HG02610 (cell line): Measurements from ENCODE around the gene ZNF423.

Experiments used
- ATAC-seq: cut with Tn5 transposase; IDR thresholded peaks from one replicate; pipeline ENCODE4 v1.9.1; 2021; ENCODE audit warnings: mild to moderate bottlenecking, moderate library complexity; ENCODE audit not compliant: unreplicated experiment

Gene ZNF423

DNA sequence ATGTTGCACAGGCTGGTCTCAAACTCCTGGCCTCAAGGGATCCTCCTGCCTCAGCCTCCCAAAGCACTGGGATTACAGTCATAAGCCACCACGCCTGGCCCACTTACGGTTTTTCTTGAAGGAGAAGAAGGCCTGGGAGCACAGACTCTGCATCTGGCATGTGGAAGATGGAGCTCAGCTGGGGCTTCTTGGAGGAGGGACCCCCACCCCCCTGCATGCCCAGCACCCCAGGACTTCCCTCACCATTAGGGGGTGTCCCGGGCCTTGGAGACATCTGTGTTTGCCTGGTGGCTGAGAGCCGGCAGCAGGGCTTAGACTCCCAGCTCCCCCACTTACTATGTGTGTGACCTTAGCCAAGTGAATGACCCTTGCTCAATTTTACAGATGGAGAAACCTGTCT, 204.7 kb downstream of the ZNF423 start:
- no peak for ATAC-seq

DNA sequence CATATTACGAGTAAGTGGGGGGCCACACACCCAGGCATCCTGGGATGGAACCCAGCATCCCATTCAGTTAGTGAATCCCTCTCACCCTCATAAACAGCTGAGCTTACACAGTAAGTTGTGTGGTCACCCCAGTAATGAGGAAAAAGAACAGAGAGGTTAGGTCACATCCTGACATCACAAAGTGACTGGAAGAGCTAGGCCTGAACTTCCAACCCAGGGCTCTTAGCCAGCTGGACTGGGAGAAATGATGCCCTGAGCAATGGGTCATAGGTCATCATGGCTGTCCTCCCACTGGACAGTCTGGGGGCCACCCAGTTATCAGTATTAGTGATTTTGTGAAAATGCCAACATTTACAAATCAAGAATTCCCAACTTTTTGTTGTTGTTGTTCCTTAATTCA, 205.3 kb downstream of the ZNF423 start:
- ATAC-seq, result no peak

DNA sequence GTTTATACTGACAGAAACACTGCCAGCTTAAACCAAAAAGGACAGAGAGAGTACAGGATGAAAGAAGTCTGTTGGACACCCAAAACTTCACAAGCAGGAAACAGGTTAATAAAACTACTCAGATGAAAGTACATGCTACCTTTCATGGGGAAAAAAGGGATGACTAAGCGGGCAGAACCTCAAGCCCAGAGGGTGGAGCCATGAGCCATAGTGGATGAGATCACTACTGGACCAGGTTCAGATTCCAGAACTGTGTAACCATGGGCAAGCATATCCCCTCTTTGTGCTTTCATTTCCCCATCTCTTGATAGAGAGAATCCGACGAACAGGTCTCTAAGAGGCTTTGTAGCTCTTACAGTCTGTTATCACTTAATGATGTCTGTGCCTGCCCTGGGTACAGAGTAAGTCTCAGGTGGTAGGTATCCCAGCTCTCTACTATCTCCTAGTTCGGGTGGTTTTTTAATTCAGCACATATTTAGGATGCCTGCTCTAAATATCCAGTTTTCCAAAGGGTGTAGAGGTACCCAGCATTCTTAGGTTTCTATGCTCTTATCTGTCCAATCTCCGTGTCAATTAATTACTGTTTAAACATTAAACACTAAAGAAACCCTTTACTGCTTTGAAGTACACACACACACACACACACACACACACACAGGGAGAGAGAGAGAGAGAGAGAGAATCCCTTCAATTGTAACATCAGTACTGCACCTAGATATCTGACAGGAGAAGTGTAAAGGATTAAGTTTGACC, 206.7 kb downstream of the ZNF423 start:
- no peak for ATAC-seq

DNA sequence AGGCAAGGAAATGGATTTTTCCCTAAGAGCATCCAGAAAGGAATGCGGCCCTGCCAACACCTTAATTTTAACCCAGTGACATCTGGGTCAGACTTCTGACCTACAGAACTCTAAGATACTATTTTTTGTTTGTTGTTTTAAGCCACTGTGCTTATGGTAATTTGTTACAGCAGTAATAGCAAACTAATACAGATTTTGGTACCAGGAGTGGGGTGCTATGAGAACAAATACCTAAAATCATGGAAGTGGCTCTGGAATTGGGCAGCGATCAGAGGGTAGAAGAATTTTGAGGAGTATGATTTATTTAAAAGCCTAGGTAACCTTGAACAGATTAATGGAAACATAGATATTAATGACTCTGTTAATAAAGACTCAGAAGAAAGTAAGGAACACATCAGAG, 208.2 kb downstream of the ZNF423 start:
- no peak for ATAC-seq

DNA sequence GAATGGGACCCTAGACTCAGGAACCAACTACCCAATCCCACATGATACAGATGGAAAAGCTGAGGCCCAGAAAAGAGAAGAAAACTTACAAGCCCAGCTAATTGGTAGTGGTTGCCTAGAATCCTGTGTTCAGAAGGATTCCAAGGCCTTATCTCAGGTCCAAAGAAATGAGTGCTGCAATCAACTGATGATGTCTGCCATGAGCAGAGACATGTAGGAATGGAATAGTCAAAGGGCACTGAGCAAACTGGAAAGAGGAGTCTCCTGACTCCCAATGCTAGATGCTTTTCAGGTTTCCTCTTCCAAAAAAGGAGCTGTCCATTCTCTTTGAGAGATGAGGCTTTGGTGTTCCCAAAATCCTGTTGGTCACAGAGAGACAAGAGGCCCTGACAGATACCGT, 210.6 kb downstream of the ZNF423 start:
- ATAC-seq, result no peak

DNA sequence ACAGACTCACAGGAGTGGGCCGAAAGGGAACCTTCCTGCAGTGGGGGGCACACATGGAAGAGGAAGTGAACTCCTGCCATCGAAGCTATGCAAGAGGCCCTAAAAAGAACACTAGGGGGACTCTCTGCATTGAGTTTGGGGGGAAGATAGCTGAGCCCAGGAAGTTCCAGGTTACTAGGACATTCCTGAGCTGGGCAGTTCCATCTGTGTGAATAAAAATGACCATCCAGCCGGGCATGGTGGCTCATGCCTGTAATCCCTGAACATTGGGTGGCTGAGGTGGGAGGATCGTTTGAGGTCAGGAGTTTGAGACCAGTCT, 211.8 kb downstream of the ZNF423 start:
- no peak for ATAC-seq

DNA sequence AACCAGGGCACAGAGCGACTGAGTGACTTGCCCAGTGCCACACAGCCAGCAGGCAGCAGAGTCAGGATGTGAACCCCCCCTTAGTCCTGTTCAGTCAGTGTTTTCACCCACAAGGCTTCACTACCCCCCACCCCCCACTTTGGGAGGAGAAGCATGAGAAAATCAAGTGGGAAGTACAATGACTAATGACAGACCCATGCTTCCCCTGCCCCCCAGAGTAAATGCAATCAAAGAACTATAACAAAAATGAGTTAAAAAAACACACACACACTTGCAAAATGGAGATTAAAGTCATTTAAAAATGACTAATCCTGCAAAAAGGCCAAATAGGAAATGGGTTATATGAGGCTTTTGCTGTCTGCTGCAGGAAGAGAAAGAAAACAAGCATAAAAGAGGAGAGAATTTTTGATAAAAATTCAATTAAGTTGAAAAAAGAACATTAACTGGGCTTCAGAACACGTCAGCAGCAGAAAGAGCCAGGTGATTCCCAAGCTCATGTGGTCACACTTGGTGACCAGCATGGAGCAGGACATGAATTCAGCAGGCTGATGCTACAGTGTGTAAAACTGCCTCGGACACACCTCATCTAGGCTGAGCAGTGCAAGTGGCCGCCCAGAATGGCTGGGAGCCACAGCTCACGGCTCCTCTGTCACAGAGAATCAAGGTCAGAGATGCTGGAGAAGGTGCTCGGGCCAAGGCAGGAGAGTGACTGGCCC, 212.3 kb downstream of the ZNF423 start:
- ATAC-seq, result no peak

DNA sequence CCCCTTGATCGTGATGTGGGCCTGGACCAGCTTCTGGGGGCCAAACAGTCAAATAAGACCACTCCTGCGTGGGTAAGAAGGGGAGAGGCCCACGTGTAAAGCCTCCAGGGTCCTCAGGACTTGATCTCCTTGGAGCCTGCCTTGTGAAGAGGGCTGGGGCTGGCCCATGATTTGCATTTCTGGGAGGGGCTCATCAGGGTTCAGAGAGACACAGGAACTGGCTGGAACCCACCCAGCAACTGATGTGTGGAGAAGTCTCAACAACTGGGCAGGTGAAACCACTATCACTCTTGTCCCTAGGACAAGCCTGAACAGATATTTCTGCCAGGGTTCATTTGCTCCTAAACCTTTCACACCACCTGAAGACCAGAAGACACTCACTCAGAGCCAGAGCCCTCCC, 214.7 kb downstream of the ZNF423 start:
- no peak for ATAC-seq

DNA sequence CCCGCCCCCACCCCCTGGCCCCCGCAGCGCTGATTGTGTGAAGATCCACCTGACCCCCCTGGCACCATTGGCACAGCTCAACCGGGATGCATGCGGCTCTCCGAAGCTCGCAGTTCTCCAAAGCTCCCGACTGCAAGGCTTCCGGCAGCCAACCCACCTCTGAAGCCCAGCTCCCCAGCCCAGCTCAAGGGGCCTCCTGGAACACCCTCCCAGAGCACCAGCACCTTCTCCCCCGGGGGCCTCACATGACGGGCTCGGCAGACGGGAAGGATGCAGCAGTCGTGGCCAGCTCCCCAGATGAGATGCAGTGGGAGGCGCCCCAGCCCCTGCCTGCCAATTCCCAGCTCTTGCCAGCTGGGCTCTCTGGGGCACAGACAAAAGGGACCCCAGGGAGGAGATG, 215.3 kb downstream of the ZNF423 start:
- no peak for ATAC-seq

DNA sequence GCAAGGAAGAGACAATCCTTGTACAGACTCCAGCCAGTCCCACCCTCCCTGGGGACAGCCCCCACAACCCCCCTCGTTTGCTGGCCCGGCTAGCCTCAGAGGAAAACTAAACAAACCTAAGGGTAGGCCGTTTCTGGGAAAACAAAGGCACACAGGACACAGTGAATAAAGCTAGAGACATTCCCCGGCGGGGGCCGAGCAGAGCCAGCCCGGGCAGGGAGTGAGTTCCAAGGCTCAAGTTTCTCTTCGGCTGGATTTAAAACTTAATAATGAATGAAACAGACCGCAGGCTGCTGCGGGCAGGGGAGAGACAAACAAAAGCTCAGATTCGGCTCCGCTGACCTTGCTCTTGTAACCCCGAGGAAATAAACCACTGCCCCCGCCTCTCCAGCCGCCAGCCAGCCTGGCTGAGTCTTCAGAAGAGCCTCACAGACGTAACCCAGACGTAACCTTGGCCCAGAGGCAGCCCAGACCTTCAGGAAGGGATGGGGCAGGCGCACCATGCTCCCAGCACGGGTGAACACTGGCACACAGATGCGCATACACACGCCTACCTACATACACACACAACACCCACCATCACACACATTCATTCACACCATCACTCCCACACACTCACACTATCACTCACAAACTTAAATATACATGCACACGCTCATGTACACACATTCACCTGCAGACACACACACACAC, 216.0 kb downstream of the ZNF423 start:
- ATAC-seq, result no peak

DNA sequence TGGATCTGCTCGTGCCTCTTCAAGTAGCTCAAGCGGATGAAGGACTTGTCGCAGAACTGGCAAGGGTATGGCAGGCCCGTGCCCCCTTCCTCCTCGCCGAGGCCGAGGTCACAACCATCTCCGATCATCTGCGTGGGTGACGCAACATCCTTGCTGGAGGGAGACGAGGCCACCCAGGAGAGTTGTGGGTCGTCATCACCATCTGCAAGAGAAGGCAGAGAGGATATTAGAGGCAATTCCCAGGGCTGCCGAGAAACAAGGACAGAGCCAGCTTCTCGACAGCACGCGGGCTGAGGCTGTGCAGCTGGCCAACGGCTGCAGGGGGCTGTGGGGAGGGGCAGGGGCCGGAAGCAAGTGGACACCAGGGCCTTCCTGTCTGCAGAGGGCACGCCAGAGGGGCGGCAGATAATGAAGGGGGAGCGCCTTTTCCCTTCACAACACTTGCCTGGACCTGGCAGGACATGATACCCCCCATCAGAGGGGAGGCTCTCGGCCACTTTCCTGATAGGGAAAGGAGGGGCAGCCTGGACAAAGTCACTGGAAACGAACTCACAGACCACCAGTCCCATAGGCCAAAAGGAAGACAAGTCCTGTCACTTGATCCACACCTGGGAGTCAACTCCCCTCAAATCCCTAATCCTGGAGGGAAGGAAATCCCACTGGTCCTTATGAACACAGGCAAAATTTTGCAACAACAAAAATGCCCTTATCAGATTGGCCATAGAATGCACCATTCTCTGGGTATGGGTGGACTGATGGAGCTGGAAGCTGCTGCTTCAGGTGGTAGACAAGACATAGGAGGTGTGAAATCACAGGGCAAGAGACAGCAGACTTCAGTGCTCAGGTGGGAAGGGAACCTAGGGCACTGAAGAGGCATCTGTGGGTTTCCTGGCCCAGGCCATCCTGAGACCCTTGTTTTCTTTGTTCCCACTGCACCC, 217.0 kb downstream of the ZNF423 start:
- no peak for ATAC-seq

DNA sequence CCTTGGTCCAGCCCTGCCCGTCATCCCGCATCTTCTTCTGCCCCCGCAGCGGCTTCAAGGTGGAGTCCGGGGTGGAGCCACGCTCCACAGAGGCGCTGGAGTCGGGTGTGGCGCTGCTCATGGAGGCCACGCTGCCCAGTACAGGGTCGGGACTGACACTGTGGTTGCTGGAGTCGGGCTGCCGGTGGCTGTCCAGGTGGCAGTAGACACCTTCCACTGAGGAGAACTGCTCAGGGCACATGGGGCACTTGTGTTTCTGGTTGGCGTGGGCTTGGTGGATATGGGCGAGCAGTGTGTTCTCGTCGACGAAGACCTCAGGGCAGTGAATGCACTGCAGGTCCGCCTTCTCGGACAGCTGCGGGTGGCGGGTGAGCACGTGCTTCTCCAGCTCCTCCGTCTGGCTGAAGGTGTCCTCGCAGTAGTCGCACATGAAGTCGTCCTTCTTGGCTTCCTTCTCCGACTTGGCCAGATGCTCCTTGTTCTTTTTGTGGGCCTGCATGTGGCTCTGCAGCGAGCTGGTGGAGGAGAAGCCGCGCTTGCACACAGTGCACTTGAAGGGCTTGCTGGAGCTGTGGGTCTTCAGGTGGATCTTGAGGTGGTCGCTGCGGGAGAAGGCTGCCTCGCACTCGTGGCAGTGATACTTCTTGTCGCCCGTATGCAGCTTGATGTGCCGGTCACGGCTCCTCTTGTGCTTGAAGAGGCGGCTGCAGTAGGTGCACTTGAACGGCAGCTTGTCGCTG, 217.8 kb downstream of the ZNF423 start:
- ATAC-seq, result no peak

DNA sequence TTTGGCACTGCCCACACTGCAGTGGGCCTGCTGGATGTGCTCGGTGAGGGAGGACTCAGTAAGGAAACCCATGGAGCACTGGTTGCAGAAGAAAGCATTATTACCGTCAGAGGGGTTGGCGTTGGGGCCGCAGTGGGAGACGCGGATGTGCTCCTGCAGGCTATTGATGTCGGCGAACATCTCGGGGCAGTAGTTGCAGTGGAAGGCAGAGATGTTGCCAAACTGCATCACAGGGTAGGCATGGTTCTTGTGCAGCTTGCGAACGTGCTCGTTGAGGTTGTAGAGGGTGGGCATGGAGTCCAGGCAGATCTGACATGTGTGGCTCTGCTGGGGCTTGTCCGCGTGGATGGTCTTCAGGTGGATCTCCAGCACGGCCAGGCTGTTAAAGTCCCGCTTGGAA, 218.4 kb downstream of the ZNF423 start:
- no peak for ATAC-seq

DNA sequence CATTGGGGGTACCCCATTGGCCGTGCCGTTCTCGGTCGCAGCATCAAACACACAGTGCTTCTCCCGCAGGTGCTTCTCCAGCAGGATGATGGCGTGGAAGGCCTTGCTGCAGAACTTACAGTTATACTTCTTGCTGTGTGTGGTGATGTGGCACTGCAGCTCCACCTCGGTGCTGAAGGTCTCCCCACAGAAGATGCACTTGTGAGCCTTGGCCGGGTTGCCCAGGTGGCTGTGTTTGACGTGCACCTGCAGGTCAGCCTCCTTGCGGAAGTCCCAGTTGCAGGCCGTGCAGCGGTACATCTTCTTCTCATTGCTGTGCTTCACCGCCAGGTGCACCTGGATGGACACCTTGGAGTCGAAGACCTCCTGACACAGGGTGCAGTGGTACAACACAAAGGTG, 219.3 kb downstream of the ZNF423 start:
- ATAC-seq, result no peak

DNA sequence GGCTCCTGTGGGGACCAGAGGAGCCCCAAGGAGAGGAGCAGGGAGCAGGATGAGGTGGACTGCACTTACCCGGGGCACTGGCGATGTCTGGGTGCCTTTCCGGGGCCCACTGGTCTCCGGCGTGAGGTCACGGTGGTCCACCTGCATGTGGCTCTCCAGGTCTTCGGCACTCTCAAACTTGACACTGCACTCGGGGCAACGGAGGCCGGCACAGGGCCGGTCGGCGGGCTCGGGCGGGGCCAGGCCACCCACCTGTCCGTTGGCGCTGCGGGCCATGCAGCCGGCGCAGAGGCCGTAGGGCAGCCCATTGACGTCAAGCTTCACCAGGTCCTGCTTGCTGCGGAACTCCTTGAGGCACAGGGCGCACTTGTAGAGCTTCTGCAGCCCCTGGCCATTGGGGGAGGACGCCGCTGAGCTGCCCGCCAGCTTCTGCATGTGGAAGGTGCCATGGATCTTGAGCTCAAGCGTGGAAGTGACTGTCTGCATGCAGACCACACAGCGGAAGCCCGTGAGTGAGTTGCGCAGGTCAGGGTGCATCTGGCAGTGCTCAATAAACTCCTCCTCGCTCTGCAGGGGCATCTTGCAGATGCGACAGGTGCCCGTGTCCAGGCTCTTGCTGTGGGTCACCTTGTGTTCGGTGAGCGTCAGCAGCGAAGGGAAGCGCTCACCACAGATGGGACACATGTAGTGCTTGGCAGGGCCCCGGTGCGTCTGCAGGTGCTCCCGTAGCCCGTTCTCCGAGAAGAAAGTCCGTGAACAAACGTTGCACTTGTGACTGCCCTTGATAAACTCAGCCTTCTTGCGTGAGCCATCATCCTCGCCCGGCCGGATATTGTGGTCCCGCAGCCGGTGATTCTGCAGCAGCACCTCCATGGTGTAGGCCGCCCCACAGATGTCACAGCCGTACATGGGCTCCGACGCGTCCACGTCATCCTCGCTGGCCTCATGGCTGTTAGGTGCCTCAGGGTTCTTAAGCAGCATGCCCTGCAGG, 220.0 kb downstream of the ZNF423 start:
- ATAC-seq, result no peak

DNA sequence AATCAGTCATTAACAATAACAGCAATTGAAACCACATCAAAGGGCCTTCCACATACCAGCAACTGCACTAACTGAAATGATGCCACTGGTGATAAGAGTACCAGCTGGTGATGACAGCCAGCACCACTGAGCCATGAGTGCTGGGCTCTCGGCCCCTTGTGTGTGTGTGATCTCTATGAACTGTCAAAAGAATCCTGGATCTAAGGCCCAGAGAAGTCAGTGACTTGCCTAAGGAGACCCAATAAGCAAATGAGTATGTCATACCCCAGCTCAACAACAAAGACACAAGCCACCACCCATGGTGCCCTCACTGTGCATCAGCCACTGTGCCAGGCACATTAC, 220.9 kb downstream of the ZNF423 start:
- no peak for ATAC-seq

DNA sequence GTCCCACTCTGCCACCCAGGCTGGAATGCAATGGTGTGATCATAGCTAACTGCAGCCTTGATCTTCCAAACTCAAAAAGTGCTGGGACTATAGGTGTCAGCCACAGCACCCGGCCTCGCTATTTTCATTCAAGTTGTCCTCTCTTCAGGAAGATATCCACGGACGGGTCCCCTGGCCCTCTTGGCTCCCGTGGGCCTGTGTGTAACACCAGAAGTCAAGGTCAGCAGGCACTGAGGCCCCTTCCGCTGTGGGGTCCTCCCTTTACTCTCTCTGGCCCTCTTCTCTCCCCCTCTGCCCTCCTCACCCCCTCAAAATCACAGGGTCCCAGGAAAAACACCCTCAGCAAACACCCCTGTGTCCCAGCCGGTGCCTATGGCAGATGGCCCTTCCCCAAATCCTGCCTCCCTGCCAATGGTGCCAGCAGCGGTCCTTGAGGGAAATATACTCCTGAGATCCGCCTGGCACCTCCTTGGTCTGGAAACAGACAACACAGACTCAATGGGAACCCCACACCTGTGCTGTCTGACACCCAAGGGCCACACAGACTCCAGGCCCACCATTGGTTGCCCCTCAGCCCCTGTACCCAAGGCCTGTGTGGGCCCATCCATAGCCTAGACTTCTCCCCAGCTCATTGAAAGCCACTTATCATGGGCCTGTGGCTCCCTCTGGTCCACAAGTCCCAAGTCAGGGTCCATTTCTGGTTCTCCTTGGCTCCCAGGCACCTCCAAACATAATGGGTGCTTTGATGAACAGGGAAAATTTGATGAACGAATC, 221.5 kb downstream of the ZNF423 start:
- no peak for ATAC-seq

DNA sequence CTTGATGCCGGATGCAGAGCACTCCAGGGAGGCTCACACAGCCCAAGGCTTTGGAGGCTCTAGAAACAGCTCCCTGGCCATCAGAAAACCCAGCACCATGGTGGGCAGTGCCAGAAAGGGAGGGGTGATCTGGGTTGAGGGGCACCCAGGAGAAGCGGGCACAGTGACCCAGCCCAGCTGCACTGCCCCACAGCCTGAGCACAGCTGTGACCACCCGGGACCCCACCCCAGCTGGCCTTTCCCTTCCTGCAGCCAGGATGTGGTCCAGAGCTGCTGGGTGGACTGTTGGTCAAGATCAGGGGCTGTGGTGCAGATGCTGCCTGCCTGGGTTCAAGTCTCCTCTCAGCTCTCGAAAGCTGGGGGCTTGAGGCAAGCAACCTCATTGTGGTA, 223.1 kb downstream of the ZNF423 start:
- ATAC-seq, result no peak
